OCI-LY7 (cell line): ENCODE data around the gene LRR1. TPM values are rescaled to one million over a fixed set of nuclear protein-coding genes. Genes with fewer than 3 reads are reported as not detected.
A peak's percentile ranks its signal among the peaks of the same experiment; 100 is the strongest.

Experiments used
- BruUV-seq: library from RNA; stranded (reverse); fragments of 400-500 nt; replicated peaks from 2 replicates; lab custom pipeline; 2021; lab: Mats Ljungman, UMichigan
- CTCF ChIA-PET: fragments of 300-600 bp; sonication (Branson Sonifier 250); formaldehyde crosslinking; loops from one replicate; lab custom pipeline; 2022; ENCODE audit warnings: antibody characterized with exemption; ENCODE audit not compliant: unreplicated experiment; lab: Charles Lee
- POLR2A ChIA-PET: fragments of 300-600 bp; sonication (Branson Sonifier 250); formaldehyde crosslinking; loops from one replicate; lab custom pipeline; 2022; ENCODE audit warnings: antibody characterized with exemption; lab: Charles Lee
- DNase-seq: peaks from one replicate; pipeline ENCODE4 v3.0.0-alpha.2; 2015; ENCODE audit warnings: low spot score
- H2AFZ ChIP-seq: fragments of 200-600 bp; sonication (generic), shearing (Covaris generic); 2 replicates; pipeline ENCODE4 v1.6.1; 2014; ENCODE audit warnings: mild to moderate bottlenecking, antibody characterized with exemption, low read length, moderate library complexity
- H3K27ac ChIP-seq: fragments of 200-600 bp; sonication (generic); 2 replicates; pipeline ENCODE4 v1.5.1; 2014; ENCODE audit warnings: mixed run types, low read depth, mild to moderate bottlenecking, moderate library complexity, low read length, inconsistent platforms; ENCODE audit not compliant: poor library complexity, severe bottlenecking
- H3K36me3 ChIP-seq: fragments of 200-600 bp; sonication (generic); 2 replicates; pipeline ENCODE4 v1.6.1; 2014; ENCODE audit warnings: mild to moderate bottlenecking, antibody characterized with exemption, low read length, moderate library complexity, mixed read lengths; ENCODE audit not compliant: insufficient read depth
- H3K4me1 ChIP-seq: fragments of 200-600 bp; sonication (generic); 2 replicates; pipeline ENCODE4 v1.5.1; 2014; ENCODE audit warnings: mild to moderate bottlenecking, low read length; ENCODE audit not compliant: insufficient read depth, poor library complexity, severe bottlenecking
- H3K4me2 ChIP-seq: fragments of 200-600 bp; sonication (generic); 2 replicates; pipeline ENCODE4 v1.6.1; 2014; ENCODE audit warnings: mild to moderate bottlenecking, low read length
- H3K4me3 ChIP-seq: fragments of 200-600 bp; sonication (generic); 2 replicates; pipeline ENCODE4 v1.5.1; 2014; ENCODE audit warnings: mild to moderate bottlenecking, low read depth, low read length; ENCODE audit not compliant: poor library complexity, severe bottlenecking
- H3K79me2 ChIP-seq: fragments of 200-600 bp; sonication (generic); 2 replicates; pipeline ENCODE4 v1.6.1; 2016; ENCODE audit warnings: low read depth, mild to moderate bottlenecking, low read length, moderate library complexity, mixed read lengths; ENCODE audit not compliant: insufficient read depth
- H3K9me2 ChIP-seq: fragments of 200-600 bp; sonication (generic); 2 replicates; pipeline ENCODE4 v1.6.1; 2016; ENCODE audit warnings: mild to moderate bottlenecking, low read length, mixed read lengths; ENCODE audit not compliant: insufficient read depth
- H3K9me3 ChIP-seq: fragments of 200-600 bp; sonication (generic); 2 replicates; pipeline ENCODE4 v1.6.1; 2014; ENCODE audit warnings: mild to moderate bottlenecking, mixed run types, low read length, mixed read lengths
- H4K20me1 ChIP-seq: fragments of 200-600 bp; sonication (generic); 2 replicates; pipeline ENCODE4 v1.6.1; 2014; ENCODE audit warnings: mild to moderate bottlenecking, antibody characterized with exemption, low read length, moderate library complexity, mixed read lengths; ENCODE audit not compliant: insufficient read depth
- EZH2phosphoT487 ChIP-seq: fragments of 200-600 bp; sonication (generic); IDR thresholded peaks from 2 replicates; pipeline ENCODE4 v1.6.1; 2018; ENCODE audit warnings: low read depth, borderline replicate concordance, mild to moderate bottlenecking, mixed run types, antibody characterized with exemption, low read length, moderate library complexity, mixed read lengths
- intact Hi-C: fragments of 100-400 bp; cut with micrococcal nuclease; formaldehyde crosslinking; loops from one replicate; pipeline ENCODE4 v1.10.0; 2022; ENCODE audit not compliant: unreplicated experiment
- total RNA-seq, 2 experiments: library from RNA; depleted of rRNA in 1 of 2; stranded (reverse); fragments of >200 nt in 1 of 2; shearing (Covaris generic) in 1 of 2; gene quantifications; 2 replicates each; pipeline ENCODE4 v1.2.3, GENCODE V29; 2014 to 2022
- TF ChIP-seq, protein P1 (sequence below): fragments of 200-600 bp; sonication (generic); conservative IDR thresholded peaks from 2 replicates; pipeline ENCODE4 v1.5.1; 2014; ENCODE audit warnings: mild to moderate bottlenecking, antibody characterized with exemption, low read length, moderate library complexity, mixed read lengths

The LRR1 gene
- total RNA-seq, 2 experiments from 2014 or later = 80.3 to 83.4 TPM

DNA sequence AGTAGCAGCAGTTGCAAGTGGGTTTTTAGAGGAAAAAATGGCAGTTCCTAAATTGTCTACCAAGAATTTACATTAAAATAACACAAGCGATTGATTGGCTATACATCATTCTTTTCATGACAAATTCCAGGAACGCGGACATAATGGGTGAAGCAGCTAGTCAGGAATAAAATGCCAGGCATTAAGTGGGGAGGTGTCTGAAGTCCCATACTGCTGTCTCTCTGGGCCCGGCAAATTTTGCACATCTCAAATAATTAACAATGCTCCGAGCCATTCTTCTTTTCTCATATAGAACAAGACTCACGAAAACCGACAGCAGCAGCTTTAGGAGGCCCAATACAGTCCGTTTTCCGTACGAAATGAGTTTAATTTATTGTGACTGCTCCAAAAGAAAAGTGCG, 21.0 kb downstream of the LRR1 start:
- H3K4me2 ChIP-seq = peak overlapping the region; percentile 82
- H3K4me3 ChIP-seq = peak overlapping the region; percentile 88
- ChIA-PET POLR2A (interaction anchor here (0.7 to 6.5 kb wide), 14 partner anchors 8 to 575 kb away, joined by 3 to 62 read pairs (median 6); partner anchors contain the start of genes DNAAF2, LRR1 and RPS29), CTCF (interaction anchor here (1.0 kb wide), 1 partner anchor 32 kb away, joined by 3 read pairs; no protein-coding TSS in a partner anchor)
- peaks cover 44% of the 10 kb centered on the region for H3K4me1 ChIP-seq
- peaks cover 42% of the 10 kb centered on the region for H4K20me1 ChIP-seq
- 0 out of 2 replicates have a peak overlapping the region, but pooled peaks have one; percentile 19 for H2AFZ ChIP-seq
- TF ChIP-seq EZH2phosphoT487 = no peak
- TF ChIP-seq, protein P1, sequence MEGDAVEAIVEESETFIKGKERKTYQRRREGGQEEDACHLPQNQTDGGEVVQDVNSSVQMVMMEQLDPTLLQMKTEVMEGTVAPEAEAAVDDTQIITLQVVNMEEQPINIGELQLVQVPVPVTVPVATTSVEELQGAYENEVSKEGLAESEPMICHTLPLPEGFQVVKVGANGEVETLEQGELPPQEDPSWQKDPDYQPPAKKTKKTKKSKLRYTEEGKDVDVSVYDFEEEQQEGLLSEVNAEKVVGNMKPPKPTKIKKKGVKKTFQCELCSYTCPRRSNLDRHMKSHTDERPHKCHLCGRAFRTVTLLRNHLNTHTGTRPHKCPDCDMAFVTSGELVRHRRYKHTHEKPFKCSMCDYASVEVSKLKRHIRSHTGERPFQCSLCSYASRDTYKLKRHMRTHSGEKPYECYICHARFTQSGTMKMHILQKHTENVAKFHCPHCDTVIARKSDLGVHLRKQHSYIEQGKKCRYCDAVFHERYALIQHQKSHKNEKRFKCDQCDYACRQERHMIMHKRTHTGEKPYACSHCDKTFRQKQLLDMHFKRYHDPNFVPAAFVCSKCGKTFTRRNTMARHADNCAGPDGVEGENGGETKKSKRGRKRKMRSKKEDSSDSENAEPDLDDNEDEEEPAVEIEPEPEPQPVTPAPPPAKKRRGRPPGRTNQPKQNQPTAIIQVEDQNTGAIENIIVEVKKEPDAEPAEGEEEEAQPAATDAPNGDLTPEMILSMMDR = no peak
- intact Hi-C loops = loop anchor here (1.0 to 5.0 kb wide), 4 partner anchors 15 to 353 kb away; partner anchors contain the start of genes DNAAF2 and RPS29
- H3K79me2 ChIP-seq = peaks cover 80% of the 10 kb centered on the region
- BruUV-seq = no TSS peak
- H3K27ac ChIP-seq = peak overlapping the region; percentile 85
- no peaks in the 10 kb centered on the region for H3K9me2 ChIP-seq
- no peak for DNase-seq
- peaks cover 81% of the 10 kb centered on the region for H3K36me3 ChIP-seq
- no peaks in the 10 kb centered on the region for H3K9me3 ChIP-seq

DNA sequence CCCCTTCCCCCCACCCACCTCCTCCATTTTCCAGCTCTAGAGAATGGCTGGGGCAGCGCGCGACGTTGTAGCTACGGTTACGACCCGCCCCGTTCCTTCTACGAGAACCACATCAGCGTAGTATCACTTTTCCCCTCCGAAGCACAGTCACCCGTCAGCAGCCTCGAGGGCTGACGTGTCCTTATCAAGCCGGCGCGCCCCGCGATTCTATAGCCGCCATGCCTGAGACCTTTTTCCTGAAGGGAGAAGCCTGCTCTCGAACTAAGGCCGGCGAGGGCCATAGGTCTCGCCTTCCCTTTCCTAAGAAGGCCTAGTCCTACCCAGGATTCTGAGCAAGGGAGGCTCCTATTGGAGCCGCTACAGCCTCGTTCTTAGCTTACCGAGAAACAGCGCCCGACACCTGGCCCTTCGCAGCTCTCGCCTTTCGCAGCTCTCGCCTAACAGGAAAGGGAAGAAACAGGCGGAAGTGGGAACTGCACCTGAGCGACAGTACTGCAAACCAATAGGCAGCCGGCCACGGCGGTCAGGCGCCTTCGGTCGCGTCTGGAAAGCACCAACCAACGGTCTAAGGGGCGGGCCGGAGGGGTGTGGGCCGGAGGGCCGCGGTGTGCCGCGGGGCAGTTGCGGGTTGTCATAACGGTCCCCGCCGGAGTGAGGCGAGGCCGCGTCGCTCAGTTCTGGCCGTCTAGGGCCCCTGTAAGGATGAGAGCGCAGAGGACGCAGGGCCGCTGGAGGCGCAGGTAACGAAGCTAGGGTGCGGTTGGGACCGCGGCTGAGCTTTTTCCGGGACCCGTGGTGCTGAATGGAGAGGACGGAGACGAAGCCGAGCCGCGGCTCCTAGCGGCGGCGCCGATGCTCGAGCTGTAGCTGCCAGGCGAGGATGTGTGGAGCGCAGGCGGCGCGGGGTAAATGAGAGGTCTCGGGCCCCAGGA, 21.7 kb downstream of the LRR1 start, which contains the start of the genes MGAT2 and RPL36AL:
TSS of gene MGAT2 (plus strand) at position 618 of the 932 bp plus-strand sequence. CDS start 470 bp downstream, outside the sequence.
TSS of gene RPL36AL (minus strand) at position 445 of the 932 bp plus-strand sequence. CDS start 1,522 bp downstream, outside the sequence.
- H3K36me3 ChIP-seq = peaks cover 81% of the 10 kb centered on the region
- H3K4me2 ChIP-seq = peak within 1 kb of the TSS; percentile 82
- peak within 1 kb of the TSS; percentile 88 for H3K4me3 ChIP-seq
- H2AFZ ChIP-seq = peak within 1 kb of the TSS; percentile 19; the same call in 1 of the 2 replicates
- H3K4me1 ChIP-seq = peaks cover 51% of the 10 kb centered on the region
- H4K20me1 ChIP-seq = peaks cover 42% of the 10 kb centered on the region
- no peaks in the 10 kb centered on the region for H3K9me3 ChIP-seq
- H3K9me2 ChIP-seq = no peaks in the 10 kb centered on the region
- peak within 1 kb of the TSS; percentile 85 for H3K27ac ChIP-seq
- intact Hi-C loops = loop anchor here (1.0 to 5.0 kb wide), 4 partner anchors 14 to 352 kb away; partner anchors contain the start of genes DNAAF2 and RPS29
- BruUV-seq = no TSS peak
- ChIA-PET CTCF (interaction anchor here (0.6 to 1.2 kb wide), 5 partner anchors 13 to 148 kb away, joined by 3 to 6 read pairs (median 3); partner anchors contain the start of gene KLHDC2), POLR2A (interaction anchor here (0.6 to 6.5 kb wide), 22 partner anchors 8 to 574 kb away, joined by 3 to 62 read pairs (median 4); partner anchors contain the start of genes DNAAF2, KLHDC2, LRR1 and RPS29)
- no peak for TF ChIP-seq EZH2phosphoT487
- TF ChIP-seq, protein P1 = peak; percentile 33
- peaks cover 87% of the 10 kb centered on the region for H3K79me2 ChIP-seq
- DNase-seq = peak; percentile 99
